H9 (cell line): ENCODE measurements around the gene PVALB. TPM values are rescaled to one million over a fixed set of nuclear protein-coding genes. Genes with fewer than 3 reads are reported as not detected.

Experiments
- DNase-seq: peaks from one replicate; pipeline ENCODE4 v3.0.0-alpha.2; 2017
- H2AFZ ChIP-seq: one replicate; pipeline ENCODE4 v1.6.1; 2013; ENCODE audit warnings: mild to moderate bottlenecking, low read length, control low read depth, moderate library complexity
- H2AK5ac ChIP-seq: 2 replicates; pipeline ENCODE4 v1.6.1; 2013; ENCODE audit warnings: low read length, control low read depth, mixed read lengths; ENCODE audit not compliant: insufficient read length
- H2BK120ac ChIP-seq: one replicate; pipeline ENCODE4 v1.6.1; 2013; ENCODE audit warnings: low read depth, mild to moderate bottlenecking, low read length, control low read depth, inconsistent platforms; ENCODE audit not compliant: poor library complexity, severe bottlenecking
- H2BK12ac ChIP-seq: 2 replicates; pipeline ENCODE4 v1.6.1; 2013; ENCODE audit warnings: low read length, control low read depth, mixed read lengths, low read depth; ENCODE audit not compliant: insufficient read length
- H2BK15ac ChIP-seq: 2 replicates; pipeline ENCODE4 v1.6.1; 2013; ENCODE audit warnings: low read depth, low read length, control low read depth
- H2BK20ac ChIP-seq: one replicate; pipeline ENCODE4 v1.6.1; 2013; ENCODE audit warnings: low read depth, mild to moderate bottlenecking, low read length, control low read depth, inconsistent platforms; ENCODE audit not compliant: poor library complexity, severe bottlenecking
- H2BK5ac ChIP-seq: 2 replicates; pipeline ENCODE4 v1.6.1; 2013; ENCODE audit warnings: low read length, control low read depth, mixed read lengths; ENCODE audit not compliant: insufficient read length
- H3K14ac ChIP-seq: 2 replicates; pipeline ENCODE4 v1.6.1; 2013; ENCODE audit warnings: low read length, control low read depth; ENCODE audit not compliant: insufficient read depth
- H3K18ac ChIP-seq: 2 replicates; pipeline ENCODE4 v1.6.1; 2013; ENCODE audit warnings: low read depth, mild to moderate bottlenecking, mixed read lengths, low read length, control low read depth; ENCODE audit not compliant: insufficient read length
- H3K23ac ChIP-seq: 2 replicates; pipeline ENCODE4 v1.6.1; 2013; ENCODE audit warnings: low read length, control low read depth, mixed read lengths, low read depth; ENCODE audit not compliant: insufficient read length
- H3K23me2 ChIP-seq: 2 replicates; pipeline ENCODE4 v1.6.1; 2013; ENCODE audit warnings: low read depth, mild to moderate bottlenecking, mixed read lengths, low read length, control low read depth; ENCODE audit not compliant: insufficient read length, poor library complexity, severe bottlenecking
- H3K27ac ChIP-seq: 2 replicates; pipeline ENCODE4 v1.5.1; 2013; ENCODE audit warnings: low read length, control low read depth, mixed read lengths, low read depth; ENCODE audit not compliant: insufficient read length
- H3K27me3 ChIP-seq: 2 replicates; pipeline ENCODE4 v1.6.1; 2013; ENCODE audit warnings: low read length, control low read depth, inconsistent platforms; ENCODE audit not compliant: insufficient read depth
- H3K4ac ChIP-seq: 2 replicates; pipeline ENCODE4 v1.6.1; 2013; ENCODE audit warnings: low read depth, mild to moderate bottlenecking, control low read depth, inconsistent platforms, low read length, moderate library complexity
- H3K4me1 ChIP-seq: 2 replicates; pipeline ENCODE4 v1.6.1; 2013; ENCODE audit warnings: low read length, control low read depth, inconsistent platforms; ENCODE audit not compliant: insufficient read depth
- H3K4me2 ChIP-seq: 2 replicates; pipeline ENCODE4 v1.6.1; 2013; ENCODE audit warnings: low read length, control low read depth, mixed read lengths; ENCODE audit not compliant: insufficient read length, insufficient read depth
- H3K56ac ChIP-seq: 2 replicates; pipeline ENCODE4 v1.6.1; 2013; ENCODE audit warnings: low read depth, mild to moderate bottlenecking, mixed read lengths, low read length, control low read depth; ENCODE audit not compliant: insufficient read length
- H3K79me1 ChIP-seq: 2 replicates; pipeline ENCODE4 v1.6.1; 2013; ENCODE audit warnings: low read depth, mild to moderate bottlenecking, moderate library complexity, low read length, control low read depth, inconsistent platforms; ENCODE audit not compliant: insufficient read depth, poor library complexity, severe bottlenecking
- H3K79me2 ChIP-seq: 2 replicates; pipeline ENCODE4 v1.6.1; 2013; ENCODE audit warnings: low read length, control low read depth, inconsistent platforms; ENCODE audit not compliant: insufficient read depth
- H3K9ac ChIP-seq: 2 replicates; pipeline ENCODE4 v1.6.1; 2013; ENCODE audit warnings: low read length, control low read depth, mixed read lengths; ENCODE audit not compliant: insufficient read length; ENCODE audit errors: extremely low read depth
- H3K9me3 ChIP-seq: one replicate; pipeline ENCODE4 v1.6.1; 2013; ENCODE audit warnings: low read depth, low read length, inconsistent platforms; ENCODE audit not compliant: control insufficient read depth
- H3T11ph ChIP-seq: one replicate; pipeline ENCODE4 v1.6.1; 2013; ENCODE audit warnings: mild to moderate bottlenecking, low read length, control low read depth, inconsistent platforms
- H4K20me1 ChIP-seq: one replicate; pipeline ENCODE4 v1.6.1; 2013; ENCODE audit not compliant: control insufficient read depth, insufficient read length, insufficient read depth
- H4K5ac ChIP-seq: 2 replicates; pipeline ENCODE4 v1.6.1; 2013; ENCODE audit warnings: low read depth, mild to moderate bottlenecking, mixed read lengths, low read length, control low read depth; ENCODE audit not compliant: insufficient read length
- H4K8ac ChIP-seq: replicated peaks from 2 replicates; pipeline ENCODE4 v1.6.1; 2013; ENCODE audit warnings: low read length, control low read depth, mixed read lengths, low read depth; ENCODE audit not compliant: insufficient read length
- H4K91ac ChIP-seq: 2 replicates; pipeline ENCODE4 v1.6.1; 2013; ENCODE audit warnings: low read depth, mild to moderate bottlenecking, moderate library complexity, mixed read lengths, low read length, control low read depth; ENCODE audit not compliant: insufficient read length
- H3K27ac Mint-ChIP-seq, 3 experiments: 2 replicates in 2 of 3; 3 replicates in 1 of 3; pipeline ENCODE4 v1.8.0; 2020 to 2021; ENCODE audit warnings: mixed read lengths in 3 of 3, mild to moderate bottlenecking in 1 of 3, moderate library complexity in 1 of 3
- H3K27me3 Mint-ChIP-seq: 2 replicates; pipeline ENCODE4 v1.8.0; 2021; ENCODE audit warnings: low read depth, mild to moderate bottlenecking, moderate library complexity, mixed read lengths
- H3K36me3 Mint-ChIP-seq, 3 experiments: 2 replicates in 2 of 3; 3 replicates in 1 of 3; pipeline ENCODE4 v1.8.0; 2020 to 2021; ENCODE audit warnings: low read depth in 3 of 3, mixed read lengths in 3 of 3; ENCODE audit not compliant: insufficient read depth in 1 of 3
- H3K4me1 Mint-ChIP-seq, 2 experiments: 2 replicates each; pipeline ENCODE4 v1.8.0; 2020; ENCODE audit warnings: mixed read lengths in 2 of 2
- H3K4me3 Mint-ChIP-seq, 2 experiments: 2 replicates in 1 of 2; 3 replicates in 1 of 2; pipeline ENCODE4 v1.8.0; 2020 to 2021; ENCODE audit warnings: mild to moderate bottlenecking in 2 of 2, mixed read lengths in 2 of 2, moderate library complexity in 1 of 2
- H3K9me3 Mint-ChIP-seq, 2 experiments: 2 replicates in 1 of 2; 3 replicates in 1 of 2; pipeline ENCODE4 v1.8.0; 2020; ENCODE audit warnings: mild to moderate bottlenecking in 2 of 2, mixed read lengths in 2 of 2, moderate library complexity in 1 of 2
- WGBS: extraction: QIAGEN DNeasy Blood & Tissue Kit; methylation state at CpG from one replicate; pipeline ENCODE4 v1.1.7; 2013; ENCODE audit warnings: missing lambda C conversion rate, low lambda C conversion rate, mixed read lengths; ENCODE audit not compliant: insufficient read length; ENCODE audit errors: extremely low coverage; 5-methylcytosine and 5-hydroxymethylcytosine counted together
- total RNA-seq: library from RNA; stranded (reverse); gene quantifications from 2 replicates; pipeline ENCODE4 v1.2.1, GENCODE V29; 2021
- TF ChIP-seq, protein P1 (sequence below): fragments of 200-600 bp; sonication (generic); conservative IDR thresholded peaks from 3 replicates; pipeline ENCODE4 v1.8.0; 2021; ENCODE audit warnings: antibody characterized with exemption, mild to moderate bottlenecking

The PVALB gene
- total RNA-seq, 1 experiment from 2014 or later, result 2.7 TPM

DNA sequence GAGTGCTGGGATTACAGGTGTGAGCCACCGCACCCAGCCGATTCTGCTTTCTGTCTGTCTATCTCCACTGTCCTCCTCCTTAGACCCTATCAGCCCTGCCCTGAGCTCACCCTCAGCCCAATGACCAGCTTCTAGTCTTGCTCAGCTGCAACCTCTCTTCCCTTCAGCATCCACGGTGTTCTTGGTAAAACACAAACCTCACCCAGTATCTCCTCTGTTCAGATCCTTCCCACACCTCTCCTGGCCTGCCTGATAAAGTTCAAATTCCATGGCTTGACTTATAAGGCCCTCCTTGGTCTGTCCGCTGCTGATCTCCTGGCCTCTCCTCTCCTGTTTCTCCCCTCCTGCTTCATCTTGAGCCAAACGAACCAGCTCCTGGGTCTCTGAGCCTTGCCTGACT lies 29.4 kb upstream of the PVALB start:
- Mint-ChIP-seq H3K4me3 (no peak overlapping the region; a peak in 1 of 5 replicates), H3K36me3 (no peaks in the 10 kb centered on the region), H3K27me3 (peaks cover 75% of the 10 kb centered on the region), H3K4me1 (peaks cover 0 to 14% of the 10 kb centered on the region in 2 experiments; a peak in 2 of 4 replicates), H3K27ac (no peak overlapping the region), H3K9me3 (no peaks in the 10 kb centered on the region)
- Histone ChIP-seq H3K79me2 (no peaks in the 10 kb centered on the region), H4K8ac (no peak overlapping the region), H4K91ac (no peak overlapping the region), H2BK15ac (no peak overlapping the region), H4K5ac (no peak overlapping the region), H3K18ac (no peak overlapping the region), H2AK5ac (no peak overlapping the region), H3K14ac (no peak overlapping the region), H3K23me2 (no peaks in the 10 kb centered on the region), H3K4ac (no peak overlapping the region), H3K79me1 (no peaks in the 10 kb centered on the region), H3K4me1 (no peaks in the 10 kb centered on the region), H4K20me1 (no peaks in the 10 kb centered on the region), H2BK20ac (no peak overlapping the region), H3K9ac (no peak overlapping the region), H3T11ph (no peak overlapping the region), H2BK12ac (no peak overlapping the region), H3K27me3 (no peaks in the 10 kb centered on the region; the same call in 1 of the 2 replicates), H3K27ac (no peak overlapping the region), H2AFZ (no peak overlapping the region), H3K9me3 (no peaks in the 10 kb centered on the region), H3K23ac (no peak overlapping the region), H3K56ac (no peak overlapping the region), H2BK5ac (no peak overlapping the region), H2BK120ac (no peak overlapping the region), H3K4me2 (no peak overlapping the region)
- TF ChIP-seq, protein P1, sequence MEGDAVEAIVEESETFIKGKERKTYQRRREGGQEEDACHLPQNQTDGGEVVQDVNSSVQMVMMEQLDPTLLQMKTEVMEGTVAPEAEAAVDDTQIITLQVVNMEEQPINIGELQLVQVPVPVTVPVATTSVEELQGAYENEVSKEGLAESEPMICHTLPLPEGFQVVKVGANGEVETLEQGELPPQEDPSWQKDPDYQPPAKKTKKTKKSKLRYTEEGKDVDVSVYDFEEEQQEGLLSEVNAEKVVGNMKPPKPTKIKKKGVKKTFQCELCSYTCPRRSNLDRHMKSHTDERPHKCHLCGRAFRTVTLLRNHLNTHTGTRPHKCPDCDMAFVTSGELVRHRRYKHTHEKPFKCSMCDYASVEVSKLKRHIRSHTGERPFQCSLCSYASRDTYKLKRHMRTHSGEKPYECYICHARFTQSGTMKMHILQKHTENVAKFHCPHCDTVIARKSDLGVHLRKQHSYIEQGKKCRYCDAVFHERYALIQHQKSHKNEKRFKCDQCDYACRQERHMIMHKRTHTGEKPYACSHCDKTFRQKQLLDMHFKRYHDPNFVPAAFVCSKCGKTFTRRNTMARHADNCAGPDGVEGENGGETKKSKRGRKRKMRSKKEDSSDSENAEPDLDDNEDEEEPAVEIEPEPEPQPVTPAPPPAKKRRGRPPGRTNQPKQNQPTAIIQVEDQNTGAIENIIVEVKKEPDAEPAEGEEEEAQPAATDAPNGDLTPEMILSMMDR, result no peak
- DNase-seq, result no peak
- no CpG with 5 or more reads among the region's 5 CpGs for WGBS
